ENCODE data around the gene XPO5. TPM values are rescaled to one million over a fixed set of nuclear protein-coding genes. Genes with fewer than 3 reads are reported as not detected.

XPO5 gene
- polyA plus RNA-seq, 1 of the 3 experiments (the other 2 are of a cell fraction): 29.5 TPM

- H4K20me1 ChIP-seq (ENCODE audit: insufficient read depth): no peaks in the 10 kb centered on the region
- H3F3A ChIP-seq (replicated peaks; ENCODE audit: insufficient read depth): no peaks in the 10 kb centered on the region
- no peaks in the 10 kb centered on the region for H3K9me3 ChIP-seq
- H3K27me3 ChIP-seq (ENCODE audit: insufficient read depth): no peaks in the 10 kb centered on the region
- CTCF ChIA-PET: interaction anchor here (1.1 to 3.9 kb wide), 8 partner anchors 10 to 29 kb away, joined by 3 to 23 read pairs (median 4); partner anchors contain the start of gene DLK2
- peak within 1 kb of the TSS; percentile 79 for H3K9ac ChIP-seq
- H2AFZ ChIP-seq (ENCODE audit: low read depth): peak within 1 kb of the TSS; percentile 92
- peak within 1 kb of the TSS; percentile 40 to 65; a peak in 3 of 4 replicates for H3K27ac ChIP-seq (ENCODE audit: low read depth in 2 of 2, low read length in 1 of 2)
- DNase-seq: peak; percentile 96
- H3K4me1 ChIP-seq (ENCODE audit: control insufficient read depth in 1 of 2, insufficient read depth in 2 of 2, low read depth in 1 of 2, low read length in 1 of 2): peaks cover 10 to 15% of the 10 kb centered on the region in 2 experiments; a peak in 3 of 4 replicates
- H3K36me3 ChIP-seq (replicated peaks in 1 of 2; ENCODE audit: control insufficient read depth in 1 of 2, insufficient read depth in 2 of 2, low read length in 1 of 2): peaks cover 0 to 2% of the 10 kb centered on the region in 2 experiments
- 2% methylated on average over 34 of the region's 34 CpGs for WGBS (ENCODE audit: low lambda C conversion rate)
- peak within 1 kb of the TSS; percentile 77 for H3K4me2 ChIP-seq
- H3K9me2 ChIP-seq: no peaks in the 10 kb centered on the region
- POLR2A ChIA-PET: interaction anchor here (0.6 to 1.5 kb wide), 10 partner anchors 9 to 603 kb away, joined by 3 to 7 read pairs (median 4); no protein-coding TSS in a partner anchor
- peaks cover 45% of the 10 kb centered on the region for H3K79me2 ChIP-seq (ENCODE audit: insufficient read depth)
- peak within 1 kb of the TSS; percentile 60 to 65 for H3K4me3 ChIP-seq (ENCODE audit: low read depth in 2 of 2, low read length in 1 of 2)
- TF ChIP-seq GABPA (IDR thresholded peaks at IDR 0.05; ENCODE audit: low read depth): no peak
- TF ChIP-seq FOXM1 (IDR thresholded peaks at IDR 0.05; ENCODE audit: low read depth): no peak
- TF ChIP-seq YY1 (IDR thresholded peaks at IDR 0.05; ENCODE audit: low read depth): peak; percentile 95
- TF ChIP-seq SMC3 (IDR thresholded peaks at IDR 0.05; ENCODE audit: low read depth, low read length): no peak
- 0 out of 2 replicates have a peak, but pooled peaks have one; percentile 31 for TF ChIP-seq REST (IDR thresholded peaks at IDR 0.05; ENCODE audit: low read depth, low read length)
- no peak for TF ChIP-seq USF2 (IDR thresholded peaks at IDR 0.05; ENCODE audit: borderline replicate concordance, low read depth, low read length)
- no peak for TF ChIP-seq FOSL2 (IDR thresholded peaks at IDR 0.05; ENCODE audit: borderline replicate concordance, low read depth)
- TF ChIP-seq GATA2 (CRISPR knock-in tag; IDR thresholded peaks at IDR 0.05): 0 out of 2 replicates have a peak, but pooled peaks have one; percentile 14
- TF ChIP-seq RAD21 (IDR thresholded peaks at IDR 0.05; ENCODE audit: low read length): no peak
- TF ChIP-seq TAF1 (IDR thresholded peaks at IDR 0.05; ENCODE audit: borderline replicate concordance, low read depth, low read length): peak; percentile 97
- 0 out of 2 replicates have a peak, but pooled peaks have one; percentile 47 for TF ChIP-seq MAX (IDR thresholded peaks at IDR 0.05; ENCODE audit: low read depth)
- no peak for TF ChIP-seq FOXJ3 (CRISPR knock-in tag; IDR thresholded peaks at IDR 0.05)
- no peak for TF ChIP-seq ZBTB33 (IDR thresholded peaks at IDR 0.05; ENCODE audit: borderline replicate concordance, low read depth)
- peak; percentile 32; the same call in 1 of the 2 replicates for TF ChIP-seq MXI1 (IDR thresholded peaks at IDR 0.05; ENCODE audit: low read depth, low read length)
- TF ChIP-seq RFX5 (IDR thresholded peaks at IDR 0.05; ENCODE audit: low read length): no peak
- no peak for TF ChIP-seq IRF3 (IDR thresholded peaks at IDR 0.05; ENCODE audit: low read depth, low read length)
- TF ChIP-seq SIN3A (IDR thresholded peaks at IDR 0.05; ENCODE audit: borderline replicate concordance, low read depth, low read length): no peak
- TF ChIP-seq TEAD4 (IDR thresholded peaks at IDR 0.05; ENCODE audit: borderline replicate concordance, insufficient read depth): no peak
- TF ChIP-seq JUND (IDR thresholded peaks at IDR 0.05): no peak
- no peak for TF ChIP-seq EZH2phosphoT487 (IDR thresholded peaks at IDR 0.05; ENCODE audit: borderline replicate concordance, low read depth)
- TF ChIP-seq NFIC (IDR thresholded peaks at IDR 0.05; ENCODE audit: borderline replicate concordance): no peak
- TF ChIP-seq CTCF (IDR thresholded peaks at IDR 0.05): no peak
Measured at GRCh38 chr6:43477235-43478007, 98.4 kb downstream of the XPO5 start, which contains the start of gene TJAP1. Gene TJAP1 (plus strand): TSS chr6:43477570. CDS start chr6:43499002, 21,432 bp downstream.
